Measurements from ENCODE around the gene ARHGAP26.

GRCh38 chr5:142800776-142801494, 30.8 kb downstream of the ARHGAP26 start:
- TF ChIP-seq, protein P1, sequence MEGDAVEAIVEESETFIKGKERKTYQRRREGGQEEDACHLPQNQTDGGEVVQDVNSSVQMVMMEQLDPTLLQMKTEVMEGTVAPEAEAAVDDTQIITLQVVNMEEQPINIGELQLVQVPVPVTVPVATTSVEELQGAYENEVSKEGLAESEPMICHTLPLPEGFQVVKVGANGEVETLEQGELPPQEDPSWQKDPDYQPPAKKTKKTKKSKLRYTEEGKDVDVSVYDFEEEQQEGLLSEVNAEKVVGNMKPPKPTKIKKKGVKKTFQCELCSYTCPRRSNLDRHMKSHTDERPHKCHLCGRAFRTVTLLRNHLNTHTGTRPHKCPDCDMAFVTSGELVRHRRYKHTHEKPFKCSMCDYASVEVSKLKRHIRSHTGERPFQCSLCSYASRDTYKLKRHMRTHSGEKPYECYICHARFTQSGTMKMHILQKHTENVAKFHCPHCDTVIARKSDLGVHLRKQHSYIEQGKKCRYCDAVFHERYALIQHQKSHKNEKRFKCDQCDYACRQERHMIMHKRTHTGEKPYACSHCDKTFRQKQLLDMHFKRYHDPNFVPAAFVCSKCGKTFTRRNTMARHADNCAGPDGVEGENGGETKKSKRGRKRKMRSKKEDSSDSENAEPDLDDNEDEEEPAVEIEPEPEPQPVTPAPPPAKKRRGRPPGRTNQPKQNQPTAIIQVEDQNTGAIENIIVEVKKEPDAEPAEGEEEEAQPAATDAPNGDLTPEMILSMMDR (IDR thresholded peaks at IDR 0.05): no peak
- no peak for TF ChIP-seq POLR2A (IDR thresholded peaks at IDR 0.05)
